RWPE2 (cell line): ENCODE measurements around the gene NAA11.

Experiments used
- ATAC-seq: fragments of 200-7000 bp; cut with Tn5 transposase; 3 replicates; pipeline ENCODE4 v1.9.1; 2021; ENCODE audit warnings: low read depth
- DNase-seq: peaks from one replicate; pipeline ENCODE4 v3.0.0-alpha.2; 2020; ENCODE audit warnings: low spot score
- H3K27ac ChIP-seq: fragments of 450-650 bp; 2 replicates; pipeline ENCODE4 v1.5.1; 2017; ENCODE audit warnings: mild to moderate bottlenecking; ENCODE audit not compliant: poor library complexity, severe bottlenecking
- H3K27me3 ChIP-seq: fragments of 250-450 bp; sonication (Bioruptor Pico); 2 replicates; pipeline ENCODE4 v1.5.1; 2021; ENCODE audit warnings: mild to moderate bottlenecking, moderate library complexity; ENCODE audit not compliant: insufficient read depth, poor library complexity, severe bottlenecking
- H3K36me3 ChIP-seq: fragments of 250-450 bp; sonication (Bioruptor Pico); 2 replicates; pipeline ENCODE4 v1.5.1; 2020; ENCODE audit warnings: low read depth, mild to moderate bottlenecking, moderate library complexity
- H3K4me1 ChIP-seq: fragments of 250-450 bp; sonication (Bioruptor Pico); 2 replicates; pipeline ENCODE4 v1.5.1; 2021; ENCODE audit warnings: mild to moderate bottlenecking, moderate library complexity; ENCODE audit not compliant: insufficient read depth, poor library complexity, severe bottlenecking
- H3K4me3 ChIP-seq: fragments of 250-450 bp; sonication (Bioruptor Pico); 2 replicates; pipeline ENCODE4 v1.5.1; 2021; ENCODE audit warnings: mild to moderate bottlenecking, moderate library complexity; ENCODE audit not compliant: severe bottlenecking
- H3K9me3 ChIP-seq: fragments of 250-450 bp; sonication (Bioruptor Pico); 2 replicates; pipeline ENCODE4 v1.5.1; 2021; ENCODE audit warnings: mild to moderate bottlenecking, moderate library complexity; ENCODE audit not compliant: severe bottlenecking
- TF ChIP-seq, protein P1 (sequence below): fragments of 450-650 bp; IDR thresholded peaks from one replicate; pipeline ENCODE4 v1.5.1; 2017; ENCODE audit warnings: mild to moderate bottlenecking, moderate library complexity; ENCODE audit not compliant: poor library complexity, severe bottlenecking

NAA11 gene

DNA sequence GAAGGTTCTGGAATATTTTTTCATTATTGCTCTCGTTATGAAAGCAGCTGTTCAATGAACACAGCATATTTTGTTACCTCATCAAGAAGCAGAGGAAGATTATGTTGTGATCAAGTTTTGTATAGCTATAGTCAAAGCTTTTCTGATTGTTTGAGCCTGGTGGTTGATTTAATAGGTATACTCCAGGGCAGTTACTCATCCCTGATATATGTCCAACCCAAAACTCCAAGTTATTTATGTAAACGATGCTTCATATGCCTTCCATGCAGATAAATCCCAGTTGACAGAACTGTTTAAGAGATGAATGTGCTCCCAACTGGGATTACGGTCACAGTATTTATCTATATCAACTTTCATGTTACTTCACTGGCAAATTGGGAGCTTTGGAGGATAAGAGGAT, 19.1 kb downstream of the NAA11 start:
- no peaks in the 10 kb centered on the region for H3K9me3 ChIP-seq
- no peaks in the 10 kb centered on the region for H3K36me3 ChIP-seq
- no peak overlapping the region for H3K4me3 ChIP-seq
- H3K4me1 ChIP-seq, result no peaks in the 10 kb centered on the region
- DNase-seq, result no peak
- TF ChIP-seq, protein P1, sequence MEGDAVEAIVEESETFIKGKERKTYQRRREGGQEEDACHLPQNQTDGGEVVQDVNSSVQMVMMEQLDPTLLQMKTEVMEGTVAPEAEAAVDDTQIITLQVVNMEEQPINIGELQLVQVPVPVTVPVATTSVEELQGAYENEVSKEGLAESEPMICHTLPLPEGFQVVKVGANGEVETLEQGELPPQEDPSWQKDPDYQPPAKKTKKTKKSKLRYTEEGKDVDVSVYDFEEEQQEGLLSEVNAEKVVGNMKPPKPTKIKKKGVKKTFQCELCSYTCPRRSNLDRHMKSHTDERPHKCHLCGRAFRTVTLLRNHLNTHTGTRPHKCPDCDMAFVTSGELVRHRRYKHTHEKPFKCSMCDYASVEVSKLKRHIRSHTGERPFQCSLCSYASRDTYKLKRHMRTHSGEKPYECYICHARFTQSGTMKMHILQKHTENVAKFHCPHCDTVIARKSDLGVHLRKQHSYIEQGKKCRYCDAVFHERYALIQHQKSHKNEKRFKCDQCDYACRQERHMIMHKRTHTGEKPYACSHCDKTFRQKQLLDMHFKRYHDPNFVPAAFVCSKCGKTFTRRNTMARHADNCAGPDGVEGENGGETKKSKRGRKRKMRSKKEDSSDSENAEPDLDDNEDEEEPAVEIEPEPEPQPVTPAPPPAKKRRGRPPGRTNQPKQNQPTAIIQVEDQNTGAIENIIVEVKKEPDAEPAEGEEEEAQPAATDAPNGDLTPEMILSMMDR, result no peak
- H3K27ac ChIP-seq, result no peak overlapping the region
- ATAC-seq, result no peak
- no peaks in the 10 kb centered on the region for H3K27me3 ChIP-seq

DNA sequence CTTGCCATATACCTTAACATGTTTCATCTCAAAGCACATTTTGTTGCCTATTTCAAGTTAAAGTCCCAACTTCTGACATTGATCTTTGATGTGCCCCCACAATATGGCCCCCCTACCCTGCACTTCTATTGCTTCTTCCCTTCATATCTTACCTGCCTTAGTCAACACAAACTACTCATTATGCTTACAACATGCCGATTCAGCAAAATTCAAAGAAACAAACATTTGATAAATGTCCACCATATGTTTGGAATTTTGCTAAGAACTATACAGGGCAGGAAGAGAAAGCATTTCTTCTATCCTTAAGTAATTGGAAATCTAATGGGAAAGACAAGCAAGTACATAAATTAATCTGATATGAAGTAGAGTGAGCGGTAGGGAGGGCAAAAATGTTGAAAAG, 25.6 kb downstream of the NAA11 start:
- Histone ChIP-seq H3K9me3 (no peaks in the 10 kb centered on the region), H3K27me3 (no peaks in the 10 kb centered on the region), H3K36me3 (no peaks in the 10 kb centered on the region), H3K4me1 (no peaks in the 10 kb centered on the region), H3K4me3 (no peak overlapping the region), H3K27ac (no peak overlapping the region)
- DNase-seq (no peak), ATAC-seq (no peak)
- TF ChIP-seq, protein P1, result no peak

DNA sequence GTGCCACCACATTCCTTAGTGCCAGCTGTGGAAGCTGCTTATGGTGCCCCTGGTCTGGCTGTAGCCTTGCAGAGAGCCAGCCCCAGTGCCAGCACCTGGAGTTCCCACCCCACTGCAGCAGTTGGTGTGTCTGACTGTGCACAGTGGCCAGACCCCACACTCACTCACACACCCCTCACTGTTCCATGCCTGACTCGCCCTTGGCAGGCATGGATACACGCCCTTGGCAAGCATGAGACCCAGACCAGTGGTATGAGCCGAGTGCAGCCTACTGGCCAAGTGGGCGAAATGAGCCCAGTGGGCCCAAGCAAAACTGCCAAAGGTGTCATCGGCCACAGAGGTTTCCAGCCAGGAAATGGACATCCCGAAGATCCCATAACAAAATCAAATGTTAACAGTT, 27.4 kb downstream of the NAA11 start:
- H3K4me3 ChIP-seq, result no peak overlapping the region
- no peaks in the 10 kb centered on the region for H3K4me1 ChIP-seq
- ATAC-seq (no peak), DNase-seq (no peak)
- TF ChIP-seq, protein P1, result no peak
- no peak overlapping the region for H3K27ac ChIP-seq
- H3K36me3 ChIP-seq, result no peaks in the 10 kb centered on the region
- no peaks in the 10 kb centered on the region for H3K9me3 ChIP-seq
- no peaks in the 10 kb centered on the region for H3K27me3 ChIP-seq

DNA sequence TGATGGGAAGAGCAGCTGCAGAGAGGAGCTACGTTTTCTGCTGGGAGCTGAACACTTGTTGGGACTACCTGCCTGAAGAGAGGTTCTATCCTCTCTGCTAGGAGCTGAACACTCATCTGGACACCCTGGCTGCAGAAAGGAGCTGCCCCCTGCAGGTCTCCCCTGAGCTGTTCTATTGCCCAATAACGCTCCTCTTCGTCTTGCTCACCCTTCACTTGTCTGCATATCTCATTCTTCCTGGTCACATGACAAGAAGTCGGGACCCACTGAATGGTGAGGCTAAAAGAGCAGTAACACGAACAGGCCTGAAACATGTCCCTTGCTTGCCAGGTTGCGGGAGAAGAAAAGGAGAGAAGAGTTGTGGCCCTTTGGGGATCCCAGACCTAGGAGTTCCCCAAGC, 27.8 kb downstream of the NAA11 start:
- Histone ChIP-seq H3K27me3 (no peaks in the 10 kb centered on the region), H3K27ac (no peak overlapping the region), H3K36me3 (no peaks in the 10 kb centered on the region), H3K4me3 (no peak overlapping the region), H3K4me1 (no peaks in the 10 kb centered on the region), H3K9me3 (no peaks in the 10 kb centered on the region)
- ATAC-seq, result no peak
- DNase-seq, result no peak
- TF ChIP-seq, protein P1, result no peak

DNA sequence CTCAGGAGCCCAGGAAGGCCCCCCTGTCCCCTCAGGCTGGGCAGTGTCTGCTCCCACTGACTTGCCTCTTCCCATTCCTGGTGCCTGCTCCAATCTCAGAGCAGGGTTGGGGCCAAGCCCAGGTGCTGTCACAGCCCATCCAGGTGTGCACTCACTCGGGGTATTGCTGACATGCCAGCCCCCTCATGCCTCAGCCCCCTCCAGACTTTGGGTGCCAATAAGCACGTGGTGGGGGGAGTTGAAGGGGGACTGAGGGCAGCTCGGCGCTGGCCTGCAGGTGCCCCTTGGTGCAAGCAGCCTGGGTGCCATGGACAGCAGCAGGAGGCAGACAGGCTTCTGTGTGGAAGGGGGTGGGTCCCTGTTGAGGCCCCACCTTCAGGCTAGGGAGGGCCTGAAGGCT, 28.4 kb downstream of the NAA11 start:
- no peak overlapping the region for H3K27ac ChIP-seq
- H3K27me3 ChIP-seq, result no peaks in the 10 kb centered on the region
- no peak for ATAC-seq
- no peaks in the 10 kb centered on the region for H3K9me3 ChIP-seq
- DNase-seq, result no peak
- TF ChIP-seq, protein P1, result no peak
- no peaks in the 10 kb centered on the region for H3K4me1 ChIP-seq
- no peak overlapping the region for H3K4me3 ChIP-seq
- no peaks in the 10 kb centered on the region for H3K36me3 ChIP-seq
